HG03039 (cell line): ENCODE data around the gene RCAN3.
A peak's percentile ranks its signal among the peaks of the same experiment; 100 is the strongest.
"Not testable (repeated sequence)": the region's sequence is repeated elsewhere in the genome, so short reads cannot be mapped to it uniquely, and the experiment has no call there.

Experiments used
- ATAC-seq: cut with Tn5 transposase; IDR thresholded peaks from one replicate; pipeline ENCODE4 v1.9.1; 2021; ENCODE audit warnings: mild to moderate bottlenecking, moderate library complexity; ENCODE audit not compliant: unreplicated experiment

Gene RCAN3

DNA sequence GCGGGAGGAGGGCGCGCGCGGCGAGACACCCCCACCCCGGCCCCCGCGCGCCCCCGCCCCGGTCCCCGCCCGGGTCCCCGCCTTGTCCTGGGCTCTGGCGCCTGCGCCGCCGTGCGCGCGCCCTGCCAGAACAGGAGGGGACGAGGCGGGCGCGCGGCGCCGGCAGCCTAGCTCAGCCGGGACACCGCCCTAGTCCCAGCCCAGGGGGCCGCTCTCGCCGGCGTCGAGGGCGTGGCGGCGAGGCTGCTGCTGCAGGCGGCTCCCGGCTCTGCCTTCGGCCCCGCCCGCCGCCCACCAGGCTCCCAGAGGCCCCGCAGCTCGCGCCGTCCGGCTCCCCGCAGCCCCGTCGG is at the start of gene RCAN3:
RCAN3 (plus strand) TSS at position 128 of the 350 bp plus-strand sequence. CDS start 11,537 bp downstream, outside the sequence.
- ATAC-seq, result peak; percentile 65

DNA sequence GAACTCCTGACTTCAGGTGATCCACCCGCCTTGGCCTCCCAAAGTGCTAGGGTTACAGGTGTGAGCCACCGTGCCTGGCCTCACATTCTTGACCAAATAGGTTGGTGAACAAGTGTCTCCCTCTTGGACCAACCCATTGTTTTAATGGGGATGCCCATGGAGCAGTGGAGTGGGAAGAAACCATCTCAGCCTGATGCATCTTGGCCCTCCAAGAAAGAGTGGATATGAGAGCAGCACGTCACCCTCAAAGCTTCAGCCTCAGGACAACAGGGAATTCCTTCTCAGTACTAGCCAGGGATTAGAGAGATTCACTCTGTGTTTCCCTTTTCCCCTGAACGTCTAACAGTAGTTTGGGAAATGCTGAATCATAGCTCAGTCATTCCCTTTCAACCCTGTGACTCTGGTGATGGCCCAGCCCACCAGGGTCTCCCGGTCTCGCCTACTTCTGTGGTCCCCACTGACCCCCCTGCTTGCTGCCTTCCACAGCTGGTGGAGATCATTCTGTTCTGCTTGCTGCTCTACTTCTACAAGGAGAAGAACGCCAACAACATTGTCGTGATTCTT is 49.6 kb upstream of the RCAN3 start:
- ATAC-seq, result no peak

DNA sequence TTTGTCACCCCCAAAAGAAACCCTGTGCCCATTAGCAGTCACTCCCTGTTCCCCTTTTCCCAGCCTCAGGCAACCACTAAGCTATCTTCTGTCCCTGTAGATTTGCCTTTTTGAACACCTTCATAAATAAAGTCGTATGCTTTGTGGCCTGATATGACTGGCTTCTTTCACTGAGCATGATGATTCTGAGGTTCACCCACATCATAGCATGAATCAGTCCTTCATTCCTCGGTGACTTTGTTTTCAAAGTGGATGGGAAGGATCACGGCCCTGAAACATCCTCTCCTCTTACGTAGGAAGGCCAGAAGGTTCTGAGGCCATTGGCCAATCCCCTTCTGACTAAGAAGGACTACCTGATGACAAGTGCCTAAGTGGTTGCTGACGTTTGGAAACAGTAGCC is 48.0 kb upstream of the RCAN3 start:
- ATAC-seq, result no peak

DNA sequence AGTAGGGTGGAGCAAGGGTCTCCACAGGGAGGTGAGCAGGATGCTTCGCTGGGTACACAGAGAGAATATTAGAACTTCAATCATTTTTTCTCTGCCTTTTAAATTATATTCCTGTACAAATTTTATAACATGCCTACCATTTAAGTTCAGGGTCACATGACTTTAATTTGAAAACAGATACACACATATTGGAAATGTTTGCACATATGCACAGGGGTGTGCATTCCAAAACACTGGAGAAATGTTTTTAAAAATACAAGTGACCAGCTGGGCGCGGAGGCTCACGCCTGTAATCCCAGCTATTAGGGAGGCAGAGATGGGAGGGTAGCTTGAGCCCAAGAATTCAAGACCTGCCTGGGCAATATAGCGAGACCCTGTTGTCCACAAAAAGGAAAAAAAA is 47.4 kb upstream of the RCAN3 start:
- no peak for ATAC-seq

DNA sequence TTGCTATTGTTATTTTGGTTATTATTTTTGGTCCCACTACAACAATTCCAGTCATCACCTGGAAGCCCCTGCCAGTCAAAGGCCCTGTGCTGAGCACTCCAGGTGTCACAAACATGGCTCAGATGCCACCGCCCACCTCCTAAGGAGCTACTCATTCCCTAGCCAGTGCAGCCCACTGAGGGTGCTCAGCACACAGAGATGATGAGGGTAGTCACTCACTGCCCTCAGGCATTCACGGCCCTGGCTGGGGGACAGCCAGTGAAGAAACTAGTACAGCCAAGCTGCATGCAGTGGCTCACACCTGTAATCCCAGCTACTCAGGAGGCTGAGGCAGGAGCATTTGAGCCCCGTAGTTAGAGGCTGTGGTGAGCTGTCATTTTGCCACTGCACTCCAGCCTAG is 44.8 kb upstream of the RCAN3 start:
- no peak for ATAC-seq

DNA sequence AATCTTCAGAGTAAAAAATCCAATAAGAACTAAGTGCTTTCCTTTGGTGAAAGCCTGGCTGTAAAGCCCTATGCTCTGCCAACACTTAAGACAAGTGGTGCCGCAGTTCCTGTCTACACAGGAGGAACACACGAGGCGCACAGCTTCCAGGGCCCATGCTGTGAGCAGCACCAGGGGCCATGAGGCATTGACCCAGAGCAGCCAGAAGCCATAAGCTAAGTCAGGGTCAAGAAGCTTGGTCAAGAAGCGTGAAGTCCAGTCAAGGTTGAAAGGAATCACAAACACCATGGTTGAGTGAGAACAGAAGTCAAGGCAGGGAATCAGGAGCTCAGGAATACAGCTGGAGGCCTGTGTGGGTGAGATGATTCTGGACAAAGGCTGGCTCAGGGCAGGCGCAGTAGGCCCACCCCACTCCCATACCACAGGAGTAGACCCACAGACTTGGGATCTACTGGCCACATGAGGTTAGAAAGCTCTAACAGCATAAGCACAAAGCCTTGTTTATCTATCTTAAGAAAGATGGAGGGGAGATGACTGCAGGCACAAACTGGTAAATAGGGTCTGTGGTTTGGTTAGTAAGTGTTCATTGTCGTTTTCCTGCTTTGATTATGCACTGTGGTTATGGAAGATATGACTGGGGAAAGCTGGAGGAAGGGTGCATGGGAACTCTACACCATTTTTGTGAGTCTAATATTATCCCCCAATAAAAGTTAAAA is 42.9 kb upstream of the RCAN3 start:
- ATAC-seq, result no peak

DNA sequence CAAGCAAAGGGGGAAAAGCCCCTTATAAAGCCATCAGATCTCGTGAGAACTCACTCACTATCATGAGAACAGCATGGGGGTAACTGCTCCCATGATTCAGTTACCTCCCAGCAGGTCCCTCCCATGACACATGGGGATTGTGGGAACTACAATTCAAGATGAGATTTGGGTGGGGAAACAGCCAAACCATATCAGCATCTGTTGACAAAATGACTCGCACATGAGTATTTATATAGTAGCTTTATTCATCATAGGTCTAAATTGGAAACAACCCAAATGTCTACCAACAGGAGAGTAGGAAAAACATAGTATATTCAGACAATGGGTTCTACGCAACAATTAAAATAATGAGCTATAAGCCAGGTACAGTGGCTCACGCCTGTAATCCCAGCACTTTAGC is 40.5 kb upstream of the RCAN3 start:
- ATAC-seq, result not testable (repeated sequence)

DNA sequence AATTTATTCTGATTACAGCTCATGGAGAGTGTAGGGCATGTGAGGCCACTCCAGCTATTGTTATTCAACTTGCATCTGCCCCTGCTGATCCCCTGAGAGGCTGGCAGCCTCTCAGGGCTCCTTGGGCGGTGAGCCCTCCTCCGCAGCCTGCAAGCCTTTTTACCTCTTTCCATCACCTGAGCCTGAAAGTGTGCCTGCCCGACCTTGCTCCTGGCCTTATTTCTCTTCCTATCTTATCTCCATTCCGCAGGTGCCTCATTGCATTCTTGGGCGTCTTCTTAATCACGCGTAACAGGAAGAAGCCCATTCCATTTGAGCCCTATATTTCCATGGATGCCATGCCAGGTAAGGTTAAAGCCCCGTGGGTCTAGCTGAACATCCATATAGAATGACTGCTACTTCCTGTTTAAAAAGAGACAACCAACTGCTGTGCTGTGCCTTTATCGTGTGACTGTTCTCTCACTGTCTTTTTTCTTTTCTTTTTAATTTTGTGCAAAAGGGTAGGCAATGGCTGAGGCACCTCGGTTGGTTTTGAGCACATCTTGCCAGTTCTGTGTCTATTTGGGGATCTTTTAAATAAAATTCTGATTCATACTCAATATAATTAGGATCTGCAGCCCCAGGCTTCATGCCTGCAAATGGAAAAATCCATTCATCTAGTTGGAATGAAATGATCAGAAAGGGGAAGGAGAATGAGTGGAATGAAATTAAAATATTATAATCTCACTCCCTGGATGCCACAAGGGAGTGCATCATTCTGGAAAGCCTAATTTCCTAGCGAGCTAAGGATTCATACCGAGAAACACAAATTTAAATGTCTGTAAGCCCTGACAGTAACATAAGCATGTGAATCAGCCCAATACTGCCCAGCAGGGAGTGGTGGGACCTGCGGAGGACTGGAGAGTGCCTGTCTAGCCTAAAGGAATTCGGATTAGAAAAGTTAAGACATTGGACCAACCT is 38.6 kb upstream of the RCAN3 start:
- ATAC-seq, result no peak

DNA sequence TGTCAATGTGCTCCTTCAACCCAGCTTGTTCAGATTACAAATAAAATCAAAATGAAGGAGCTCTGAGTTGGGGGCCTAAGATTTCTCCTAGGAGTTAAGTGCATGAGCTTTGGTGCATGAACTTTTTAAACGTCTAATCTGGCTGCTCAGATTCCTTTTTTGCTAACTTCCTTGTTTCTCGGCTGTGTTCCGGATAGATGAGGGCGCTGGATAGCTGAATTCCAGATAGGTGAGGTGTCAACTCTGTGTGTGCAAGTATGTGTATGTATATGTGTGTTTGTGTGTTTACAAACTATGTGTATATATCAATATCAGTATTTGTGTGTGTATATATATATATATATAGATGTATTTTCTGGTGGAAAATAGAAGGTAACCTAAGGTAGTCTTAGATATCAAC is 37.5 kb upstream of the RCAN3 start:
- no peak for ATAC-seq

DNA sequence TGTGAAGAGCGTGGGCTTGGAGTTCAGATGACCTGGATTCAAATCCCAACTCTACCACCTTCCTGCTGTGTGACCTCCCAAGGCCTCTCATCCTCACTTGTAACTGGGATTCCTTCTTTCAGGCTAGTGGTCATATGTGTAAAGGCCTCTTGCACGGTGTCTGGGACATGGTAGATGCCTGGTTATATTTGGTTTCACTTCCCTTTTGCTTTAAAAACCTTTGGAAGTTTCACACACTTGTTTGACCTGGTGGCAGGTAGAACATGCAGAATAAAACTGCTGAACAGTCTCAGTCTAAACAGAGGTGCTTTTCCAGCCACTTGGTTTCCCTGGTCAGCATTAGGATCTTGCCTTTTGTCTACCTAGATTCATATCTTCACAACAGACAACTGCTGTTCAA is 37.0 kb upstream of the RCAN3 start:
- no peak for ATAC-seq

DNA sequence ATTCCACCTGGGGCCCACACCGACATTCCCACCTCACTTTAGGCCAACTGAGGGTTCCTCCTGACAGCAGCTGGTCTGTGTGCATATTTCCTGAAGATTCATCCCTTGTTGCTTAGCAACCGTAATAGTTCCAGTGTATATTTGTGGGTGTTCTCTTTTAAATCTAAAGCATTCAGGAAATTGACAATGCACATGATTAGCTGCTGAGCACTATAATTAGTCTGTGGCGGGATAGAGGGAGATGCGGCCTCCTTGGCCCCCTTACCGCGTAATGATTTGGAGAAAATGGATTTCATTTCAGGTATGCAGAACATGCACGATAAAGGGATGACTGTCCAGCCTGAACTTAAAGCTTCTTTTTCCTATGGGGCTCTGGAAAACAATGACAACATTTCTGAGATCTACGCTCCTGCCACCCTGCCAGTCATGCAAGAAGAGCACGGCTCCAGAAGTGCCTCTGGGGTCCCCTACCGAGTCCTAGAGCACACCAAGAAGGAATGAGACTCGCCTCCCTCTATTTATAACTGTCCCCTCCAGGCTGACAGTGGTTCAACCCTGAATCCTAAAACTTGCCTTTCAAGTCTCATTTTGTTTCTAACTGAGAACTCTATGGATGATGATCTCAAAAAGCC is 33.8 kb upstream of the RCAN3 start:
- ATAC-seq, result no peak

DNA sequence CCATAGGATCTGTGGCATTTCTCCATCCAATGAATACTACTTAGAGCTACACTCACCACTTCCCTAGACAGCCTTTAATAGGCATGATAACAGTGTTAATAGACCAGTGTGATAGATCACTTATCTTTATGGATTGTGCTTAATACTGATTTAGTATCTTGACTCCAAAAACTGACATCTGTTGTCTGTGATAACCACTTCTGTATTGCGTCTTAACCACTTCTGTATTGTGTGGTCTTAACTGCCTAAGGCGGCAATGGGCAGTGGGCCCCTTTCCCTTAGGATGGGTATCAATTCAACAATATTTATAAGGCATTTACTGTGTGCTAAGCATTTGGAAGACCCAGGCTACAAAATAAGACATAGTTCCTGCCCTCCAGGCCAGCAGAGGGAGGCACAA is 32.0 kb upstream of the RCAN3 start:
- ATAC-seq, result no peak

DNA sequence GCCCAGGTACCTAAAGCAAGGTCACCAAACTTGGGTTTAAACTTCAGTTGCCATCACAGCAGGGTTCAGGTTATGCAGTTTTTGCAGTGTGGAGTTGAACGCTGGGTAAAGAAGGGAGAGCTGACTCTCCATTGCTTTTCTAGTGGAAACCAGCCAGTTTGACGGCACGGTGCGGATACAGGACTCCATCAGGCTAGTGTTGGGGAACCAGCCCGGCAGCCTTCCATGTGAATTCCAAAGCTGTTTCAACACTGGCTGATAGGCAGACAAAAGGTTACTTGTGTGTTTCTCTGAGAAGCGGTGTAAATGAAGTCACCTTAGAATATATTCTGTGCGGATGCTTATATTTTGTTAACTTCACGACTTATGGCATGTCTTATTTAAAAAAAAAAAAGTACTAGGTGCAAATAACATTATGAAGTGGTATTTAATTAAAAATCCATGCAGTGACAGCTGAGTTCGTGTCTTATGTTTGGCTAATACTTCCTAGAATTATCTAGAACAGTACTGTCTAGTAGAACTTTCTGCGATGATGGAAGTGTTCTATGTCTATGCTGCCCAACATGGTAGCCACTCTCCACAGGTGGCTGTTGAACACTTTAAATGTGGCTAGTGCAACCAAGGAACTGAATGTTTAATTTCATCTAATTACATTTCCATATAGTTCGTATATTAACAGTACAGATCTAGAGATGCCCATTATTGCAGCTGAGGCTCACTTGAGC is 29.9 kb upstream of the RCAN3 start:
- ATAC-seq, result no peak

DNA sequence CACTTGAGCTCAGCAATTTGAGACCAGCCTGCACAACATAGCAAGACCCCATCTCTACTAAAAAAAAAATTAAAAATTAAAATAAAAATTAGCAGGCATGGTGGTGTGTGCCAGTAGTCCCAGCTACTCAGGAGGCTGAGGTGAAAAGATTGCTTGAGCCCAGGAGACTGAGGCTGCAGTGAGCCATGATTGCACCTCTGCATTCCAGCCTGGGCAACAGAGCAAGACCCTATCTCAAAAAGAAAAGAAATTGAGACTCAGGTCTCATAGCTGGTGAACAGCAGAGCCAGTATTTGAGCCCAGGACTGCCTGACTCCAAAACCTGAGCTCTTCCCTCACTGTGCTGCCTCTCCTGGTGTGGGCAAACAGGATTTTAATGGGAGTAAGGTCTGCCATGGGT is 28.4 kb upstream of the RCAN3 start:
- no peak for ATAC-seq

DNA sequence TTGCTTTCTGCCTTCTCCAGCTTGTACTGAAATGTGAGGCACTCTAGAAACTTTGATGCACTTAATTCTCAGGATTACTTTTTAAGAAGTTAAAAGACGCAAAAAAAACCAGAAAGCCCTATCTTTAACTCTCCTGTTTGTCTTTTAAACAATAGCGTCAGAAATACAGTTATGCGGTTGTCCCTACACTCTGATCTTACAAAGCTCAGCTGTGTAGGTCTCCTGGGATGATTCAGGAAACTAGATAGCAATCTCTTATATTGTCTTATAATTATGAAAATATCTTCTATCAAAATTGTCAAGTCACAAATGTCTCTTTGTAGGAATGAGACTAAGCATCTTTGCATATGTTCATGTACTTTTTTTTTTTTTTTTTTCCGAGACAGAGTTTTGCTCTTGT is 26.9 kb upstream of the RCAN3 start:
- ATAC-seq, result no peak

DNA sequence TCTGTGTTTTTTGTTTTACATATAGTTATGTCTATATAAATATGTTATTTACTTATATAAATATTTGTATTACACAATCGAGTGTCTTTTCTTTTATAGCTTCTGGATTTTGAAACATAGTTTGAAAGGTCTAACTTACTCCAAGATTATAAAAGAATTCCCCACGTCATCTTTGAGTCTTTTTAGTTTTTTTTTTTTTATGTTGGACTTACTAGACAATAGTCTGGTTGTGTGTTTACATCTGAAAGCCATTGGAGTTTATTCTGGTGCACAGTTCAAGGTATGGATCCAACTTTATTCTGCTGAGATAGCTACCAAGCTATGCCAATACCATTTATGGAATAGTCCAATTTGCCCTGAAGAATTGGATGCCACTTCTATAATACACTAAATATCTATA is 26.1 kb upstream of the RCAN3 start:
- ATAC-seq, result no peak

DNA sequence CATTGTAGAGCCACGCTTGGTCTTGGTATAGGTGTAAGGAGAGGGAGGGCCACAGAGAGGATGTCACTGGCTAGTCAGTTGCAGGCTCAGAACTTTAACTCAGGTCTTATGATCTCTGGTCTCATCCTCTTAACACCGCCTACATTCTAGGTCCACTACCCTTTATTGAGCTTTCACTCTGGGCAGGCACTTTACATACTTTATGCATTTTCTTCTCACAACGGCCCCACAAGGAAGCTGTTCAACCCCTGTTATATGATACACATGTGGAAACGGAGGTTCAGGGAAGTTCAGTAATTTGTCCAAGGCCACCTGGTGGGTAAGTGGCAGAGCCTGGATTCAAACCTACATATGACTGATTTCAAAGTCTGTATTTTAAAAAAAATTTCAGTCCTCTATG is 25.3 kb upstream of the RCAN3 start:
- ATAC-seq, result no peak

DNA sequence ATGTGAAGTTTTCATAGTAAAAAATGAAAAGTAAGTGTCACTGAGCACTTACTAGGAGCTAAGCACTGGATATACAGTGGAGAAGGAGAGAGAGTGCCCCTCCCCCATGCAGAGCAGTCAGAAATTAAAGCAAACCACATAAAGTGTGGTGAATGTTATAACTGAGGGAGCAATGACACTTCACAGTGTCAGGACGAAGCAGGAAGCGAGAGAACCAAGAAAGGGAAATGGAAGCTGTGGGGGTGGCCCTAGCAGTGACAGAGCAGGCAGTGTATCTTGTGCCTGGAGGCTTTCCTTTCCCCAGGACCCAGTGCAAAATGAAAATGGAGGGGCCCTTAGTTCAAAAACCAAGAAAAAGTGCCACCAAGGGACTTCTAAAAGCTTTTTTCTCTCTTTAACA is 21.5 kb upstream of the RCAN3 start:
- ATAC-seq, result no peak

DNA sequence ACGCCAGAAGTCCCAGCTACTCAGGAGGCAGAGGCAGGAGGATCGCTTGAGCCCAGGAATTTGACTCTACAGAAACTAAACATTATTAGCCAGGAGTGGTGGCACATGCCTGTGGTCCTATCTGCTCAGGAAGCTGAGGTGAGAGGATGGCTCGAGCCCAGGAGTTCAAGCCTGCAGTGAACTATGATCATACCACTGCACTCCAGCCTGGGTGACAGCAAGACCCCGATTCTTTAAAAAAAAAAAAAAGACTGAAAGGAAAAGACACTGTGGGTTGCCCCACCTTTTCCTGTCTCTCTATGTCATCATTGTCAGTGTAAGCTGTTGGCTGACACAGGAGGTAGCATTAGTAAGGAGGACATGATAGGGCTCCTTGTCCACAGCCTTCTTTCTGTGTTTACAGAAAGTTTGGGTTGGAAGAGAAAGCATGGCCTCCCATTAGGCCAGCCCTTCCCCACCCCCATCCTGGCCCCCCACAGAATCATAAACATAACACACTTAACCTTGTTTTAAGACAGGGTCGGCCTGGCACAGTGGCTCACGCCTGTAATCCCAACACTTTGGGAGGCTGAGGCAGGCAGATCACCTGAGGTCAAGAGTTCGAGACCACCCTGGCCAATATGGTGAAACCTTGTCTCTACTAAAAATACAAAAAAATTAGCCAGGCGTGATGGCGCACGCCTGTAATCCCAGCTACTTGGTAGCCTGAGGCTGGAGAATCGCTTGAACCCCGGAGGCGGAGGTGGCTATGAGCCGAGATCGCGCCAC is 20.6 kb upstream of the RCAN3 start:
- no peak for ATAC-seq

DNA sequence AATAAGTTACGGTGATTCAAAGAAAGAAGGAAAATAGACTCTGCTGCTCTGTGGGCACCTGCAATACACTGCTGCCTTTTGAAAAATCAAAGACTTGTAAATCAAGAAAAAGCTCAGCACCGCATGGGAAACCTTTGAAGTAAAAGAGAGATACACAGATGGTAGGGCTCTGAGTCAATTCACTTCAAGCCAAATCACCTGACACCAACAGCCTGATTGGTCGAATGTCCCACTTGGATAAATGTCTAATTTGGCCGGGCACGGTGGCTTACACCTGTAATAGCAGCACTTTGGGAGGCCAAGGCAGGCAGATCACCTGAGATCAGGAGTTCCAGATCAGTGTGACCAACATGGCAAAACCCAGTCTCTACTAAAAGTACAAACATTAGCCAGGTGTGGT is 19.2 kb upstream of the RCAN3 start:
- no peak for ATAC-seq
